Fibroblast of skin of abdomen (primary cell): ENCODE results near the gene RGS17.
"Not testable (repeated sequence)": the region's sequence is repeated elsewhere in the genome, so short reads cannot be mapped to it uniquely, and the experiment has no call there.

Experiments used
- DNase-seq: peaks from one replicate; pipeline ENCODE4 v3.0.0-alpha.2; 2013

RGS17 gene

DNA sequence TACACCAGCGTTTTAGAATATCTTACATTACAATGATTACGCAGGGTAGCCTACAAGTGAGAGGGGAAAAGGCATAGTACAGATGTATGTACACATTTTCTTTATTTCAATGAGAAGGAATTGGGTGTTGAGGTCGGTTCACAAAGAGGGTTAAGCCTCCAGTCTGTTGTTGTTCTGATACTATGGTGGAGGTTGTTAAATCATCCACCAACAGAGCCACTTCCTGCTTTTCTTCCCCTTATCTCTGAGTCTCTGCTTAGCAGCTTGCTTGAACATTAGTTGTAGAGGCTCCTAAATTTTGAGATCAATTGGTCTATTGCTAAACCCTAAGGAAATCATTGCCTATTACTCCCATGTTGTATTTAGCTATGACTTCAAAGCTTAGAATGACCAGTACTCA lies 7.3 kb downstream of the RGS17 start:
- DNase-seq, result no peak

DNA sequence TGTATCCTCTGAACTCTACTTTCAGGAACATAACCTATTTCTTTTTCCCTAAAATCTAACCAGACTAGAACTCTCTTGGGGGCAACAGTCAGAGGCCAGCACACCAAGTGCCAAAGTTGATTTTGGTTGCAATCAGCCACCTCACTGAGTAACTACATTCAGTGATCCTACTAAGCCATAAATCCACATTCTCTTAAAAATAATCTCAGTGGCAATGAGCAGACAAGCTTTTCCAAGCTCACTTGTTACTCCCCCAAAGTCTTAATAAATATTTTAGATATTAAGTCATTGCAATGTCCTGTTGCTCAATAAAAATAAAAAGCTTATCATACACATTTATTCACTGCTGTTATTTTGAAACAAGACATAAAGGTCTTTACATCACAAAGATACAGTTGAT lies 9.8 kb downstream of the RGS17 start:
- DNase-seq, result peak; percentile 14

DNA sequence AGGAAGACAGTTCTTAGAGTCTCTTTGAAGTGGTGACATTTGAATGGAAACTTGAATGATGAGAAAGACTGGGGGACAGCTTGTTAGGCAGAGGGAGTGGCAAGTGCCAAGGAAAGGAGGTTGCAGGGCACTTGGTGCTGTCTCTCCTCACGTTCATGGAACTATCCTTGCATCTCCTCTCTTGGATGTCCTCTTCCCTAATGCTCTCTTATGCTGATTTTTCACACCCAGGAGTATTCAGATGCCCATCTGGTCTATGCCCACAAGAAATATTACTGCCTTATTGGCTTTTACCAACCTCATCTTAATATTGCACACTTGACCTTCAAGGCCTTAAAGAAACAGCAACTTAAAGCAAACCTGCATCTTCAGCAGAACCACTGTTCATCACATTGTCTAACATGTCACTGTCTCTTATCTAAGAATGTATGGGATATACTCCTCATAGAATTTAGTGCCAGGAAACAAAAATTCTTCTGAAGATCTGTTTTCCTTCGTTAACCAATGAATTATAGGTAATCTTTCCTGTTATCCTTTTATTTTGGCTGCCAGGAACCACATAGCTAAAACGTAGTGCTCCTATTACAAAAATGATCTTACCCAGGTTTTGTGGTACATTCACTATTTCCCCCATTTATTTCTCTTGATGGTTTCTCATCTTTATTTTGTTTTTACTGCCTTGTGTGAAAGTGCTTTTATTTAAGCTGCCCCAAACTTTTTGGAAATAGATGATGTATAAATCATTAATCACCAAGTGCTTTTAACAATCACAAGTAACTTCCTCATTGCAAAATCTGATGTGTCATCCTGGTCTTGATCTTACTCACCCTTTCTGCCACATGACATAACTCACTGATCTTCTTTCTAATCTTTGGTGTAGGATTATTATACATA lies 12.8 kb downstream of the RGS17 start:
- peak; percentile 67 for DNase-seq

DNA sequence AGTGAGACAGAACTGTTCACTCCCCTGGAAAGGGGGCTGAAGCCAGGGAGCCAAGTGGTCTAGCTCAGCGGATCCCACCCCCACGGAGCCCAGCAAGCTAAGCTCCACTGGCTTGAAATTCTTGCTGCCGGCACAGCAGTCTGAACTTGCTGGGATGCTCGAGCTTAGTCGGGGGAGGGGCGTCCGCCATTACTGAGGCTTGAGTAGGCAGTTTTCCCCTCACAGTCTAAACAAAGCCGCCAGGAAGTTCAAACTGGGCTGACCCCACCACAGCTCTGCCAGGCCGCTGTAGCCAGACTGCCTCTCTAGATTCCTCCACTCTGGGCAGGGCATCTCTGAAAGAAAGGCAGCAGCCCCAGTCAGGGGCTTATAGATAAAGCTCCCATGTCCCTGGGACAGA lies 20.0 kb downstream of the RGS17 start:
- DNase-seq, result not testable (repeated sequence)

DNA sequence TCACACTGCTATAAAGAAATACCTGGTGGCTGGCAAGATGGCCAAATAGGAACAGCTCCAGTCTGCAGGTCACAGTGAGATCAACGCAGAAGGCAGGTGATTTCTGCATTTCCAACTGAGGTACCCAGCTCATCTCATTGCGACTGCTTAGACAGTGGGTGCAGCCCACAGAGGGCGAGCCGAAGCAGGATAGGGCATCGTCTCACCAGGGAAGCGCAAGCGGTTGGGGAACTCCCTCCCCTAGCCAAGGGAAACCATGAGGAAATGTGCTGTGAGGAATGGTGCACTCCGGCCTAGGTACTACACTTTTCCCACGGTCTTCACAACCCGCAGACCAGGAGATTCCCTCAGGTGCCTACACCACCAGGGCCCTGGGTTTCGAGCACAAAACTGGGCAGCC lies 20.5 kb downstream of the RGS17 start:
- DNase-seq, result not testable (repeated sequence)

DNA sequence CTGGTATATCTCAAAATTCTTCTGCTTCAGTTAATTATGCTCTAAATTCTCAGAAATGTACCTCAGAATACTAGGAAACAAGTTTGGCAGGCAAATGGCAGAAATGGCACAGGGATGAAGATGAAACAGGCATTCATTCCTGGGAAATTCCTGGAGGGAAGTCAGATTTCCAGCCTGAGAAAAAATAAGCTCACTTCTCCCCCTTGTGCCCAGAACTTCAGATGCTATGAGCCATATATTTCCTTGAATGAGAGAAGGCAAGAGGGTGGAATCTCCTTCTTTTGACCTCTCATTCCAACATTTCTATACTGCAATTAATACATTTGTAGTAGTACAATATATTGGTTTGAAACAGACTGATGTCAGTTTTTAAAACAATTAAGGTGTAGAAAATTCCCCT lies 22.8 kb downstream of the RGS17 start:
- peak; percentile 48 for DNase-seq

DNA sequence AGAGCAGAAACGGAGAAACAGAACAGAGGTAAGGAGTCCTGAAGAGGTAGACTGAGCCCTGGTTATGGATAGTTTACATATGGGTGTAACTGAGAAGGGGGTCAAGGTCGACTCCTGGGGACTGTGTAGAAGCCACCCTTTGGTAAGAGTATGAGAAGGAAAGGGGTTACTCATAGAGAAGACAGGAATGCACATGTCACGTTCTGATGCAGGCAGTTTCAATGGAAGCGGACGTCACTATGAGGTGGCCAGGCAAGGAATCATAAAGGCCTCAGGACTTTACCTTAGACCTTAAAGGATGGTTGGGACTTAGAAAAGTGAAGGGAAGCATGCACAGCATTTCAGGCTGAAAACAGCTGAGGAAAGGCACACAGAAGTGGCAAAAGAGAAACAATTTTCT lies 25.1 kb downstream of the RGS17 start:
- no peak for DNase-seq

DNA sequence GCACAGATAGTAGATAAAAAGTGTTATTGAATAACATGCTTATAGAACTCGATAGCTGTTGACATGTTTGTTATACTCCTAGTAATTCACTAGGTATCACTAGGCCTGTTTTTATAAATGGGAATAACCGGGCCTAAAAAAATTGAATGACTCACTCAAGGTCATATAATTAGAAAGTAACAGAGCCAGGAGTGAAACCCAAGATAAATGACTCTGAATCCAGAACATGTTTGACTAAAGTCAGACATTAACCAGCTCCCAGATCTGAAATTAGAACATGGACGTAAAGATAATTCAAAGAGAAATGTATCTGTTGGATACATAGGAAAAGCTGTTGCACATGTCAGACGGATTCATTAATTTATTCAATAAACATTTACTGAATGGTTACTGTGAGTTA lies 26.9 kb downstream of the RGS17 start:
- DNase-seq, result no peak

DNA sequence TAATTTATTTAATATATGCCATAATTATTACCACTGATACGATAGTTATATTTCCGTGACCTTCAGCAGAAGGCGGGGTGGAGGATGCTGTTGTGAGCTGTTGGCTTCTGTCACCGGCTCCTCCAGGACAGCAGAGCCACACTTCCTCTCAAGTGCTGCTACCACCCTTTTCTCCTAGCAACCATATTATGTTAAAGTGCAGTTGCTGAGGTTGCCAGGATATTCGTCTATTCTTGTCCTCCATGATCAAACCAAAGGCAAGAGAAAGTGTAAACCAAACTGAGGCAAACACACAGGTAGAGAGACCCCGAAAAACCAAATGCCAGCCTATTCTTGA lies 27.8 kb downstream of the RGS17 start:
- no peak for DNase-seq

DNA sequence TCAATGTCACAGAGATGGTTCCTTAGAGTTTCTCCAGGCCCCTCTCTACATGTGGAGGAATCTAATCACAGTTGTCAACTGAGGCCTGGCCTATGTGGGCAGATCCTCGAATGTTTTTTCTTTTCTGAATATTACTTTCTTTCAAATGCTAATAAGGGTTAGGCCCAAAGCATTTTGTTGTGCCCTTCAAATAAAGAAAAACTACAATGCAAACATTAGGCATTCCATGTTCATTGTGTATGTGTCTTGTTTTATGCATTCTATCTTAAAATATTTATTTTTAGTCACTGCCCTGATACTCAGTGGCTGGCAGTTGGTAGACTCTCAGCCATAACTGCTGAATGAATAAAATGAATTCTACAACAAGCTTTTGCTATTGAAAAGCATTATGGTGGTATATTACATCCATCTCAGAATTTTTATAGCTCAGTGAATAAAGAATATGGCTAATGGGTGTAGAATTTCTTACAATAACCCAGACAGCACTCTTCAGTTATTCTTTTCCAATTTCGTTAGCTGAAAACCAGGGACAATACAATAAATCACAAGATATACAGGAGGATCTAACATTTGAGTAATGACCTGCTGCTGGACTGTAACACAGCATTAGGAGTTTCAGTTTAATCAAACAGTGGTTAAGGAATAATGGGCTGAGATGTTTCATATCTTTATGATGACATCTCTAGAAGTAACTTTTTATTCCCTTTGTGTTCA lies 28.3 kb downstream of the RGS17 start:
- no peak for DNase-seq

DNA sequence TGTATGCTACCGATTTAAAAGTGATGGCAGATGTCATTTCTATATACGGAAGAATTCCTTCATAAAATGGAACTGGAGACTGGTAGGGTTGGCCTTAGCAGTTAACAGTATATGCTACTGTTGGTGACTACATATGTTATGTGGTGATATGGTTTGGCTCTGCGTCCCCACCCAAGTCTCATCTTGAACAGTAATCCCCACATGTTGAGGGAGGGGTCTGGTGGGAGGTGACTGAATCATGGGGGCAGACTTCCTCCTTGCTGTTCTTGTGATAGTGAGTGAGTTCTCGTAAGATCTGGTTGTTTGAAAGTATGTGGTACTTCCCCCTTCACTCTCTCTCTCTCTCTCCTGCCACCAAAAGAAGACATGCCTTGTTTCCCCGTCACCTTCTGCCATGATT lies 29.6 kb downstream of the RGS17 start:
- no peak for DNase-seq

DNA sequence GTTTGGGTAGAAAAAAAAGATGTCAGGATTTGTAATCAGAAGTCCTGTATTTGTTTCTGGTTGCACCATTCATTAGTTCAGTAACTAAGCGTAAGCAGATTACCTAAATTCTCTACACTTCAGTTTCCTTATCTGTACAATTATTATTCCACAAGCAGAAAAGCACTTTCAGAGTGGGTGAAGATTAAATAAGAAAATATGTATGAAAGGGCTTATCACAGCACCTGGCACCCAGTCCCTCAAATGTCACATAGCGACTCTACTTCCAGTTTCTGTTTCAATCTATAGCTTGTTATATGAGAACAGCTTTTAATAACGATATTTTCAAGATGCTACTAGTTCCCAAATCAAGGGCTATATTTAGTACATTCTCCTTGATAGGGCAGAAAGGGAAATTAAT lies 31.4 kb downstream of the RGS17 start:
- DNase-seq, result no peak

DNA sequence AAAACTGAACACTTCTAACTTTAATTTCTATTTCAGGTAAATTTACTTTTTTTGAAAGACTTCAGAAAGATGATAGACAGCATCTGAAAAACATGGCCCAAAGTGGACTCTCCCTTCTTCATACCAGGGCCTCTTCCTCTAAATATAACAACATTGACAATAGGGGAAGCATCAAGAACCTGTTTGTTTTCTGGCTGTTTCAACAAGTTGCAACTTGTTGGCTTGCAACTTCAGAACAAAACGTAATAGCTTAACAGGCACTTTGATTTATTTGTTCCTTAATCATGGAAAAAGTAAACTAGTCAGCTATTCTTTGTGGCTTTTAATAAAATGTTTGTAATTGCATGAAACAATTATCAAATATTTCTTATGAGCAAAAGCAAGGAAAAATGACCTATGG lies 34.3 kb downstream of the RGS17 start:
- no peak for DNase-seq

DNA sequence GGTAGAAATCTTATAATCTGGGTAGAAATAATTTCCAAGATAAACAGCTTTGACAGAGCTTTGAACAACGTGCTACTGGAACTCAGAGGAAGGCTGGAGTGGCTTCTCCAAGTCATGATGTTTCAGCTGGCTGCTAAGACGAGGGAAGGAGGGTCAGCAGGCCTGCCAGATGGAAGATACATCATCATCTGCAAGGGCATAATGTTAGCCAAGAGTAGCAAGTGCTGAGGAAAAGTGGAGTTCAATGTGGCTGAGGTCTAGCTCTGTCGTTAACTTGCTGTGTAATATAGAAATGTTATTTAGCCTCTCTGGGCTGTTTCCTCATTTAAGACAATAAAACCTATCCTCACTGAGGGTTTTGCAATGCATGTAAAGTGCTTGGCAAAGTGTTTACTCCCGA lies 35.1 kb downstream of the RGS17 start:
- no peak for DNase-seq

DNA sequence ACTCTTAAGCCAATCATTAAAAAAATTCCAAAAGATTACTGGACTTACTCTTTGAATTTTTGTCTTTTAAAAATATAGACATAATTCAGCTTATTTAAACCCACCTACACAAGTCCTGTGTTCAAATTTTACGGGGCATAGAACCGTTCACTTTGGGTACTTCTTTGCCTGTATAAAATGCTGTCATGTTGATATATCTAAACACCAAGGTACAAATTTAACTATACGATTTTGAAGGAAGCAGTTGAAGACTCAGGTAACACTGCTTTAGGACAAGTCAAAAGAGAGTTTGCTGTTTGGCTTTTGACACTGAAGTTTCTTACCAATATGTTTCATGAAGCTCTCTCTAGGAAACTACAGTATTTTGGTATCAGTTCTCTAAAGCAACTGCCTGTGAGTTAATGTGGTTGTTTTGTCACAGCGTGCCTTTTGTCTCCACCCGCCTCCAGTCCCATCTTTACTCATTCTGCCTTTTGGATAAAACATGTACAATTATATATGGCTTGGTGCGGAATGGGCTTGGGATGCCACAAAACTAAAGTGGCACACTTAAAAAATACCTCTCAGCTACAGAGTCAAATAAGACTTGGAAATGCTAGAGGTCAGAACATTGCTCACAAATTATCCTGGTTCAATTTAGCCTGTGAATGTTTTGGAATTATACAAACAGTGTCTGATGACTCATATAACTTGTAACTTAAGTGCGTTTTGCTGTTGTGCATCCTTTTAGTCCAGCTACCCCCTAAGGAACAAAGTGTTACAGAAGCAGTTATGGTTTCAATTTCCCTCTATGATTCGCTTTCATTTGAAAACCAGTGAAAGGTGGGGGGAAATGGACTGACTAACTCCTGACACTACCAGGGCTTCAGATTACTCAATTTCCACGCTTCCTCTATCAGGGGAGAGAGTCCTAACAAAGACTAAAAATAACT lies 38.7 kb downstream of the RGS17 start:
- DNase-seq, result peak; percentile 86

DNA sequence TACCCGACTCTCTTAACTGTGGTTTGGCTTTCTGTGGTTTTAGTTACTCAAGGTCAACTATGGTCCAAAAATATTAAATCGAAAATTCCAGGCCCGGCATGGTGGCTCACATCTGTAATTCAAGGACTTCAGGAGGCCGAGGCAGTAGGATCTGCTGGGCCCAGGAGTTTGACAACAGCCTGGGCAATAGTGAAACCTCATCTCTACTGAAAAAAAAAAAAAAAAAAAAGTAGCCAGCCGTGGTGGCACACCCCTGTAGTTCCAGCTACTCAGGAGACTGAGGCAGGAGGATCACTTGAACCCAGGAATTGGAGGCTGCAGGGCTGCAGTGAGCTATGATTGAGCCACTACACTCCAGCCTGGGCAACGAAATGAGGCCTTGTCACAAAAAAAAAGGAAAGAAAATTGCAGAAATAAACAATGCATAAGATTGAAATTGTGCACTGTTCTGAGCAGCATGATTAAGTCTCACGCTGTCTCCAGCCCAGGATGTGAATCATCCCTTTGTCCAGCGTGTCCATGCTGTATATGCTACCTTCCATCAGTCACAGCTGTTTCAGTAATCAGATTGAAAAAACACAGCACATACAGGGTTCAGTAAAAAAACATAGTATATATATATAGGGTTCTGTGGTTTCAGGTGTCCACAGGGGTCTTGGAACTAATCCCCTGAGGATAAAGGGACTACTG lies 40.7 kb downstream of the RGS17 start:
- DNase-seq, result peak; percentile 75

DNA sequence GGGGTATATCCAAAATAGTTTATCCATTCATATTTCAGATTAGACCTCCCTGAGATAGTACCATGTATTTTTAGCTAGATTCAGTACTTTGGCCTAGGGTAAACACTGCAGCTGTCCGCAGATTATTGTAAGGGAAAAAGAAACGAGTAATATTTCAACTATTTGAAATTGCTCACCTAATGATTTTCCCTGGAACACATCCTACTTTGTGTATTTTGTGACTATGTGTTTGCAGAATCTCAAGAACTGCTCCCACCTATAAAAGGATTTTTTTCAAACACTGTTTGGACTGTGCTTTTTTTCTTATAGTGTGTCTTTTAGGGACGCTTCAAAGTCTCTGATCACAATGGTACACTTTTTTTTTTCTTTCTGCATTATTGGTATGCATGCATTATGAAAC lies 42.3 kb downstream of the RGS17 start:
- DNase-seq, result no peak

DNA sequence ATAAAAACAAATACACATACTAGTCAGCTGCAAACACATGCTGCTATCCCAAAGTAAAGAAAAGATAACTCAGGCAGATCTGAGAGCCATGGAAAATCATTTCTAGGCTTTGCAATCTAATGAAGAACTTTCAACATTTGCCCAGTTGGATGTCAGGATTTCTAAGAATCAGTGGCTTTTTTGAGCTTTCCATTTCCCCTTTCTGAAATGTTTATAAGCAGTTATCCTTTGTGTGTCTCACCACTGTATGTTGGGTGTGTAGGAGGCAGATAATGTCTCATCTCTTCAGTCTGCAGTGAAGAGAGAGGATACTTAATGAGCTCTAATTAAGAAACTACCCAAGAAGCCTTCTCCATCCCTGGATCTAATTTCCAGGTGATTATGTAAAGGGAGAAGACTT lies 43.6 kb downstream of the RGS17 start:
- no peak for DNase-seq

DNA sequence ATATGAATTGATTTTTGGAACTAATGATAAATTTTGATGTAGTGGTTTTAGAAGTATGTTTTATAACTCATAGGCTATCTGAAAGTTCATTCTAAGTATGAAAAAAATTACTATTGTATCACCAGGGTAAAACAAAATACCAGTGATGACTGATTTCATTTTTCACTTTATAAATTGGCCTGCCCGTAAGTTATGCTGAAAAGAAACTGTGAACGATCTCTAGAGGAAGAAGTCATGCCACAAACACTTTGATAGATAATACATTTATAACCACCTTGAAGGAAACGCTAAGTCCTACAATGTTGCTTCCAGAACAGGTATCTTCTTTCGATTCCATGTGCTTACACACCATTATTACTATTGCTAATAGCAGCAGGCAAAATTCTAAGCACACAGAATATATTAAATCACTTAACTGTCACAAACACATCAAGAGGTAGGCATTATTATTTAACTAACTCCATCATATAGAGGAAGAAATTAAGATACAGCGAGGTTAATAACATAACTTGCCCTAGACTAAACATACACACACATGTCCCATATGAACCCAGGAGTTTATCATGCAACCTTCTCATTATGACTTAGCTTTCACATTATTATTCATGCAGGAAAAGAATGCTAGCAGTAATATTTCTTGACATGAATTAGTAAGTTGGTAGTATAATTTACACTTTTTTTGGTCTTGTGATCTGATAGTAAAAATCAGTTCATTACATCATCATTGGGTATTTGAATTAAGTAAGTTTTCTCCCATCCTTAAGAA lies 44.7 kb downstream of the RGS17 start:
- no peak for DNase-seq

DNA sequence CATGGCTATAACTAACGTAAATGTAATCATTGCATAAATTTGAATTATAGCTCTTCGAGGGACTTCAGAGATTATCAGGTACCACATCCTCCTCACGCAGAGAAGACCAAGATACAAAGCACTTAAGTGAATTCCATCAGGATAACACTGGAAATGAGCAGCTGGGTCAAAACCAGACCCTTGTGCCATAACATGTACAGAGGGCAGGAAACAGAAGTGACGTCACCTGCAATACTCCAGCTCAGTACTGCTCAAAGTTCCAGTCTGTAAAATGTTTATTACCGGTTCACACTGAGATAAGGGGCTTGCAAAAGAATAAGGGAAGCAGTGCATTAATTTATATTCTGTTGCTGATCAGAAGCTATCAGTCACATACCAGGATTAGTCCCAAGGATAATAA lies 45.8 kb downstream of the RGS17 start:
- no peak for DNase-seq

DNA sequence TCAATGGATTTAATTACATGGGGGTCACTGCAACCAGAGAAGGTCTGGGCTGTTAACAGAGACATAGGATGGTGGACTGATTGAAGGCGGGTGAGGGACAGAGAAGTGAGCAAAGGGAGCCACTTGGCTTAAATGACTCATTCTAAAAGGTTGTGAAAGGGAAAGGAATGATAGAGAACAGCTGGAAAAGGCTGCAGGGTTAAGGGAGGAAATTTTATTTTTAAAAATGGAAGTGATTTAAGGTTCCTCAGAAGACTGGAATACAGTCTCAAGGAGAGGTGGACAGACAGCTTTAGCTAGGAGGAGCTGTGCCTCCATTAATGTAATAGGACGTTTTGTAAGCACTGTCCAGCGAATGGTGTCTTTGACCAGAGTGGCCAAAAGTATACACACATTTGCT lies 46.7 kb downstream of the RGS17 start:
- peak; percentile 43 for DNase-seq

DNA sequence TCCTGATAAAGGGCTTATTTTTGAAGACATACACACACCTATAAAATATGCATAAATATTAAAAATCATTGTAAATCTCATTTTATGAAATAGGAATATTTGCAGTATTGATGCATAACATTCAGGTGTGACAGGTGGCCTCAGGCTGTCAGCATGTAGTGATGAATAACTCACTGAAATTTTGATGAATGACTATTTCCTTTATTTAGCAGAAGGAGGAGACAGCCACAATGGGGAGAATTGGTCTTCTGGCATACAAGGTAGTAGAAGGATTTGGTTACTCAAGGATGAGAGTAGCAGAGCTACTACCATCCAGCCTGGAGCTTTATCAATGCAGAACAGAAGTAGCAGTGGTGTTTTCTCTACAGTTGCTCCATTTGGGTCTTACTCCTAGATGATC lies 47.2 kb downstream of the RGS17 start:
- no peak for DNase-seq
